ENCODE measurements around the gene ZNF346. TPM values are rescaled to one million over a fixed set of nuclear protein-coding genes. Genes with fewer than 3 reads are reported as not detected.

Gene ZNF346
- total RNA-seq, 1 donor from 2014 or later, result 8.5 TPM

DNA sequence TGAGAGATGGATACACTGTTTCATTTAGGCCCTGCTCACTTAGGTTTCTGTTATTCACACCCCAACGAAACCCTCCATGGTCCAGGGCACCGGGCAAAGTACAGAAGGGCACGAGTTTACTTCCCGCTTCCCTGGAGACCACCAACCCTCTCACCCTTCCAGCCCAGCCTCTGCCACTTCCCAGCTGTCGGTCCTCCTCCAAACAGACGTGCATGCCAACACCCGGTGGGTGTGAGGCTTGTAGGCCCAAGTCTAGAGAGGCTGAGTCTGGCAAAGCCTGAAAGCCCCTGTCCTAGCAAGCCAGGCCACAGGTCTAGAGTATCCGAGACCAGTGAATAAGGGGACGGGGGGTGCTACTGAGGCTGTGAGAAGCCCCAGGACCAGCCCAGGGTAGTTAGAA, 57.1 kb downstream of the ZNF346 start:
- no peak overlapping the region for H3K27ac ChIP-seq (replicated peaks)
- no peaks in the 10 kb centered on the region for H3K4me1 ChIP-seq
- intact Hi-C loops (cut with micrococcal nuclease), result no loop called here
- H3K27me3 ChIP-seq (ENCODE audit: low read depth), result peaks cover 22% of the 10 kb centered on the region
- no peak overlapping the region for H3K4me3 ChIP-seq
- H3K9me3 ChIP-seq (replicated peaks), result no peaks in the 10 kb centered on the region
- H3K36me3 ChIP-seq, result no peaks in the 10 kb centered on the region
- DNase-seq, result no peak
- TF ChIP-seq, protein P1, sequence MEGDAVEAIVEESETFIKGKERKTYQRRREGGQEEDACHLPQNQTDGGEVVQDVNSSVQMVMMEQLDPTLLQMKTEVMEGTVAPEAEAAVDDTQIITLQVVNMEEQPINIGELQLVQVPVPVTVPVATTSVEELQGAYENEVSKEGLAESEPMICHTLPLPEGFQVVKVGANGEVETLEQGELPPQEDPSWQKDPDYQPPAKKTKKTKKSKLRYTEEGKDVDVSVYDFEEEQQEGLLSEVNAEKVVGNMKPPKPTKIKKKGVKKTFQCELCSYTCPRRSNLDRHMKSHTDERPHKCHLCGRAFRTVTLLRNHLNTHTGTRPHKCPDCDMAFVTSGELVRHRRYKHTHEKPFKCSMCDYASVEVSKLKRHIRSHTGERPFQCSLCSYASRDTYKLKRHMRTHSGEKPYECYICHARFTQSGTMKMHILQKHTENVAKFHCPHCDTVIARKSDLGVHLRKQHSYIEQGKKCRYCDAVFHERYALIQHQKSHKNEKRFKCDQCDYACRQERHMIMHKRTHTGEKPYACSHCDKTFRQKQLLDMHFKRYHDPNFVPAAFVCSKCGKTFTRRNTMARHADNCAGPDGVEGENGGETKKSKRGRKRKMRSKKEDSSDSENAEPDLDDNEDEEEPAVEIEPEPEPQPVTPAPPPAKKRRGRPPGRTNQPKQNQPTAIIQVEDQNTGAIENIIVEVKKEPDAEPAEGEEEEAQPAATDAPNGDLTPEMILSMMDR (IDR thresholded peaks at IDR 0.05; ENCODE audit: borderline replicate concordance), result no peak

DNA sequence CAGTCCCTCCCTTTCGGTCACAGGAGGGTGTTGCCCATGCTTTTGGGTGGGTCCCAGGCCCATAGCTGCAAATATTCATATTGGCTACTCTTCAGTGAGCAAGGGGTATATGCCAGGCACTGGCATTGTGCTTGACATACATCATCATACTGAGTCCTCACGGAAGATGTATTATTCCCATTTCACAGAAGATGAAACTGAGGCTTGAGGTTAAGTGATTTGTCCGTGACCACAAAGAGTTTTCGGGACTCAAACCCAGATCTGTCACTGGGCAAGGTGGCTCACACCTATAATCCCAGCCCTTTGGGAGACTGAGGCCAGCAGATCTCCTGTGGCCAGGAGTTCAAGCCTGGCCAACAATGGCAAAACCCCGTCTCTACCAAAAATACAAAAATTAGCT, 57.8 kb downstream of the ZNF346 start:
- TF ChIP-seq, protein P1 (IDR thresholded peaks at IDR 0.05; ENCODE audit: borderline replicate concordance), result no peak
- Histone ChIP-seq H3K4me1 (no peaks in the 10 kb centered on the region), H3K4me3 (no peak overlapping the region), H3K9me3 (replicated peaks) (no peaks in the 10 kb centered on the region), H3K27ac (replicated peaks) (no peak overlapping the region), H3K36me3 (no peaks in the 10 kb centered on the region), H3K27me3 (ENCODE audit: low read depth) (peaks cover 29% of the 10 kb centered on the region)
- intact Hi-C loops (cut with micrococcal nuclease), result no loop called here
- no peak for DNase-seq

DNA sequence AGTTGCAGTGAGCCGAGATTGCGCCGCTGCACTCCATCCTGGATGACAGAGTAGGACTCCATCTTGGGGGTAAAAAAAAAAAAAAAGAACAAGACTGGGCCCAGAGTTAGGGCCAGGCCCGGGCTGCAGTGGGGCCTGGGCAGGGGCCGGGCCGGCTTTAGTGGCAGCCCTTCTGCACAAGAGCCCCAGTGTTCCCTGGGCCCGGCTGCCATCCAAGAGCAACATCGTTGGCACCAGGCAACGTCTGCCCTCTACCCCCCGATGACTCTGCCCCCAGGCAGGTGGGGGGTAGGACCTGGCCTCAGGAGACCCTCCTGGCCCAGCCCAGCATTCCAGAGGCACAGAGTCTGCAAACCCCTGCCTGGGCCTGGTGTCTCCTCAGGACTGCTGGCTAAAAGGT, 59.4 kb downstream of the ZNF346 start:
- no peaks in the 10 kb centered on the region for H3K36me3 ChIP-seq
- TF ChIP-seq, protein P1 (IDR thresholded peaks at IDR 0.05; ENCODE audit: borderline replicate concordance), result no peak
- no peak for DNase-seq
- H3K27ac ChIP-seq (replicated peaks), result no peak overlapping the region
- peaks cover 3% of the 10 kb centered on the region for H3K4me1 ChIP-seq
- no peaks in the 10 kb centered on the region for H3K9me3 ChIP-seq (replicated peaks)
- H3K4me3 ChIP-seq, result no peak overlapping the region
- intact Hi-C loops (cut with micrococcal nuclease), result no loop called here
- H3K27me3 ChIP-seq (ENCODE audit: low read depth), result peaks cover 39% of the 10 kb centered on the region

DNA sequence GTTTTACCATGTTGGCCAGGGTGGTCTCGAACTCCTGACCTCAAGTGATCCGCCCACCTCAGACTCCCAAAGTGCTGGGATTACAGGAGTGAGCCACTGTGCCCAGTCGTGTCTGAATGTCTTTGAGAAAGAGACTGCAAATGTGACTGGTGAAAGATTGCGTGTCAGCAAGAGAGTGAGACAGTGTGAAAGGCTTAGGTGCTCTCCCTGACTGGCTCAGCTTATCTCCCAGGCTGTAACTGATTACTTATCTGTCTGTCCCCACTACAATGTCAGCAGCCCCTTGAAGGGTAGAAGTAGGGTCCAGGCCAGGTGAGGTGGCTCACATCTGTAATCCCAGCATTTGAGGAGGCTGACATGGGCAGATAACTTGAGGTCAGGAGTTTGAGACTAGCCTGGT, 60.9 kb downstream of the ZNF346 start:
- Histone ChIP-seq H3K9me3 (replicated peaks) (no peaks in the 10 kb centered on the region), H3K27ac (replicated peaks) (no peak overlapping the region), H3K27me3 (ENCODE audit: low read depth) (peaks cover 53% of the 10 kb centered on the region), H3K4me1 (peaks cover 14% of the 10 kb centered on the region), H3K4me3 (no peak overlapping the region), H3K36me3 (no peaks in the 10 kb centered on the region)
- intact Hi-C loops (cut with micrococcal nuclease), result no loop called here
- TF ChIP-seq, protein P1 (IDR thresholded peaks at IDR 0.05; ENCODE audit: borderline replicate concordance), result no peak
- DNase-seq, result no peak

DNA sequence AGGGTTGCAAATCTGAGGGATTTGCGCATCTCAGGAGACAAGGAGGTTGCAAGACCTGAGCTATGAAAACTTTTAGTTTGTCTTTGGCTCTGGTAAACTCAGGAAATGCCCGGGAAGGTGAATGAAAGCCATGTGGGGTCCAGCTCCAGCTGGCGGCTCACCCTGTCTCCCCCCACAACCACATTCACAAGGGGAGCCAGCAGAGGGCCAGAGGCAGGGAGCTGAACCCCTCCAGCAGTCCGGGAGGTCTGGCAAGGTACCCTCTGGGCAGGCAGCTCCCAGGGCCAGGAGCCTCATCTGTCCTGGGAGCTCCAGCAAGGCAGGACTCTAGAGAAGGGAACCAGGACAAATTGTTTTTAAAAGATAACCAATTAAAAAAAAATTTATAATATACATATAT, 61.7 kb downstream of the ZNF346 start:
- TF ChIP-seq, protein P1 (IDR thresholded peaks at IDR 0.05; ENCODE audit: borderline replicate concordance), result no peak
- intact Hi-C loops (cut with micrococcal nuclease), result no loop called here
- Histone ChIP-seq H3K4me3 (no peak overlapping the region), H3K9me3 (replicated peaks) (no peaks in the 10 kb centered on the region), H3K27ac (replicated peaks) (no peak overlapping the region), H3K36me3 (no peaks in the 10 kb centered on the region), H3K4me1 (peaks cover 22% of the 10 kb centered on the region), H3K27me3 (ENCODE audit: low read depth) (peaks cover 60% of the 10 kb centered on the region)
- no peak for DNase-seq

Measured in left ventricle myocardium inferior (tissue), 1 donor.